GM19397 (cell line): ENCODE results near the gene BLM.
"Not testable (repeated sequence)": the region's sequence is repeated elsewhere in the genome, so short reads cannot be mapped to it uniquely, and the experiment has no call there.

Source experiments
- ATAC-seq: cut with Tn5 transposase; IDR thresholded peaks from one replicate; pipeline ENCODE4 v1.9.1; 2021; ENCODE audit warnings: mild to moderate bottlenecking, moderate library complexity; ENCODE audit not compliant: unreplicated experiment

Gene BLM

GRCh38 chr15:90730290-90730689, 13.1 kb downstream of the BLM start:
- no peak for ATAC-seq

GRCh38 chr15:90735923-90736322, 18.8 kb downstream of the BLM start:
- no peak for ATAC-seq

GRCh38 chr15:90740545-90740944, 23.4 kb downstream of the BLM start:
- not testable (repeated sequence) for ATAC-seq

GRCh38 chr15:90742087-90742486, 24.9 kb downstream of the BLM start:
- ATAC-seq: no peak

- no peak for ATAC-seq
Measured at GRCh38 chr15:90743407-90743806, 26.3 kb downstream of the BLM start.

GRCh38 chr15:90744759-90745402, 27.7 kb downstream of the BLM start:
- ATAC-seq: no peak

- no peak for ATAC-seq
Measured at GRCh38 chr15:90749754-90750153, 32.6 kb downstream of the BLM start.

GRCh38 chr15:90750186-90750585, 33.0 kb downstream of the BLM start:
- ATAC-seq: no peak

- ATAC-seq: no peak
Measured at GRCh38 chr15:90751300-90751825, 34.2 kb downstream of the BLM start.

GRCh38 chr15:90756916-90757315, 39.8 kb downstream of the BLM start:
- ATAC-seq: no peak

GRCh38 chr15:90757461-90757860, 40.3 kb downstream of the BLM start:
- no peak for ATAC-seq

- ATAC-seq: no peak
Measured at GRCh38 chr15:90760661-90761232, 43.6 kb downstream of the BLM start.

- no peak for ATAC-seq
Measured at GRCh38 chr15:90761629-90762028, 44.5 kb downstream of the BLM start.

- ATAC-seq: no peak
Measured at GRCh38 chr15:90762109-90762508, 45.0 kb downstream of the BLM start.

- ATAC-seq: no peak
Measured at GRCh38 chr15:90763366-90764099, 46.4 kb downstream of the BLM start.

GRCh38 chr15:90765531-90765930, 48.4 kb downstream of the BLM start:
- no peak for ATAC-seq

- no peak for ATAC-seq
Measured at GRCh38 chr15:90765966-90766365, 48.8 kb downstream of the BLM start.

GRCh38 chr15:90769375-90769774, 52.2 kb downstream of the BLM start:
- no peak for ATAC-seq

GRCh38 chr15:90773485-90773884, 56.3 kb downstream of the BLM start:
- no peak for ATAC-seq

GRCh38 chr15:90774731-90775514, 57.8 kb downstream of the BLM start:
- ATAC-seq: no peak

GRCh38 chr15:90780916-90781315, 63.8 kb downstream of the BLM start:
- no peak for ATAC-seq
